GM19463 (cell line): ENCODE results near the gene HADHA.
"Not testable (repeated sequence)": the region's sequence is repeated elsewhere in the genome, so short reads cannot be mapped to it uniquely, and the experiment has no call there.

Experiments
- ATAC-seq: cut with Tn5 transposase; IDR thresholded peaks from one replicate; pipeline ENCODE4 v1.9.1; 2021; ENCODE audit warnings: mild to moderate bottlenecking, moderate library complexity; ENCODE audit not compliant: unreplicated experiment

The HADHA gene

GRCh38 chr2:26177122-26177521, 67.3 kb downstream of the HADHA start:
- ATAC-seq: no peak

GRCh38 chr2:26176279-26176615, 68.2 kb downstream of the HADHA start:
- ATAC-seq: no peak

- ATAC-seq: no peak
Measured at GRCh38 chr2:26175466-26176278, 68.8 kb downstream of the HADHA start.

- no peak for ATAC-seq
Measured at GRCh38 chr2:26174691-26175465, 69.6 kb downstream of the HADHA start.

GRCh38 chr2:26173776-26174482, 70.5 kb downstream of the HADHA start:
- ATAC-seq: no peak

GRCh38 chr2:26172871-26173775, 71.3 kb downstream of the HADHA start, which contains the start of gene GAREM2:
Gene GAREM2 (plus strand): TSS chr2:26173088. CDS start chr2:26173221, 133 bp downstream.
- no peak for ATAC-seq

GRCh38 chr2:26172189-26172870, 72.1 kb downstream of the HADHA start:
- no peak for ATAC-seq

- no peak for ATAC-seq
Measured at GRCh38 chr2:26170795-26171194, 73.6 kb downstream of the HADHA start.

GRCh38 chr2:26169681-26170414, 74.6 kb downstream of the HADHA start:
- ATAC-seq: no peak

- no peak for ATAC-seq
Measured at GRCh38 chr2:26169226-26169625, 75.2 kb downstream of the HADHA start.

- no peak for ATAC-seq
Measured at GRCh38 chr2:26168785-26169184, 75.6 kb downstream of the HADHA start.

- ATAC-seq: not testable (repeated sequence)
Measured at GRCh38 chr2:26166541-26166940, 77.9 kb downstream of the HADHA start.

- ATAC-seq: no peak
Measured at GRCh38 chr2:26165403-26165802, 79.0 kb downstream of the HADHA start.

- ATAC-seq: no peak
Measured at GRCh38 chr2:26164641-26165211, 79.7 kb downstream of the HADHA start.

GRCh38 chr2:26164231-26164630, 80.2 kb downstream of the HADHA start:
- no peak for ATAC-seq

- no peak for ATAC-seq
Measured at GRCh38 chr2:26162963-26163362, 81.5 kb downstream of the HADHA start.

- ATAC-seq: no peak
Measured at GRCh38 chr2:26161926-26162325, 82.5 kb downstream of the HADHA start.

GRCh38 chr2:26157580-26157979, 86.9 kb downstream of the HADHA start:
- no peak for ATAC-seq

GRCh38 chr2:26150243-26150642, 94.2 kb downstream of the HADHA start:
- no peak for ATAC-seq
